Prostate gland (tissue), 2 donors: ENCODE results near the gene KRTAP5-8. TPM values are rescaled to one million over a fixed set of nuclear protein-coding genes. Genes with fewer than 3 reads are reported as not detected.

Experiments
- DNase-seq: peaks from one replicate; pipeline ENCODE4 v3.0.0-alpha.2; 2019; ENCODE audit warnings: low spot score
- H3K27ac ChIP-seq, 2 donors: fragments of 200-600 bp; sonication (generic); 2 replicates each; pipeline ENCODE4 v1.5.1; 2017 to 2019
- H3K27me3 ChIP-seq: fragments of 200-600 bp; sonication (generic); replicated peaks from 2 replicates; pipeline ENCODE4 v1.5.1; 2019; ENCODE audit not compliant: insufficient read depth
- H3K36me3 ChIP-seq, 2 donors: fragments of 200-600 bp; sonication (generic); 1 replicate in 1 of 2; 2 replicates in 1 of 2; pipeline versions ENCODE4 v1.5.1 to v1.8.1; 2017 to 2019
- H3K4me1 ChIP-seq: fragments of 200-600 bp; sonication (generic); replicated peaks from 2 replicates; pipeline ENCODE4 v1.5.1; 2019
- H3K4me3 ChIP-seq, 2 donors: fragments of 200-600 bp; sonication (generic); 2 replicates each; pipeline ENCODE4 v1.5.1; 2017 to 2019
- H3K9me3 ChIP-seq: fragments of 200-600 bp; sonication (generic); 2 replicates; pipeline ENCODE4 v1.5.1; 2017
- POLR2A ChIP-seq: fragments of 450-650 bp; IDR thresholded peaks from one replicate; pipeline ENCODE4 v1.6.1; 2016; ENCODE audit warnings: antibody characterized with exemption, mild to moderate bottlenecking
- POLR2AphosphoS5 ChIP-seq: sonication (generic); formaldehyde crosslinking; IDR thresholded peaks from one replicate; pipeline ENCODE4 v1.6.1; 2017; ENCODE audit warnings: antibody characterized with exemption
- WGBS: methylation state at CpG from one replicate; pipeline ENCODE4 v1.1.5; 2018; 5-methylcytosine and 5-hydroxymethylcytosine counted together
- intact Hi-C: fragments of 100-400 bp; cut with DNase I; formaldehyde crosslinking; loops from one replicate; pipeline ENCODE4 v1.14.2; 2022
- total RNA-seq, 2 donors: library from RNA; depleted of rRNA; stranded (reverse); fragments of >200 nt; gene quantifications; one replicate each; pipeline ENCODE4 v1.1.0, GENCODE V29; 2016
- TF ChIP-seq, protein P1 (sequence below), 4 experiments: fragments of 200-600 bp in 2 of 4; fragments of 450-650 bp in 2 of 4; sonication (generic) in 2 of 4; IDR thresholded peaks; 1 replicate in 3 of 4; 2 replicates in 1 of 4; pipeline ENCODE4 v1.5.1; 2016 to 2019; ENCODE audit warnings: antibody characterized with exemption in 4 of 4, mild to moderate bottlenecking in 2 of 4, moderate library complexity in 2 of 4

Gene KRTAP5-8
- total RNA-seq, 2 donors from 2014 or later = 2.8 TPM; not detected in 1

DNA sequence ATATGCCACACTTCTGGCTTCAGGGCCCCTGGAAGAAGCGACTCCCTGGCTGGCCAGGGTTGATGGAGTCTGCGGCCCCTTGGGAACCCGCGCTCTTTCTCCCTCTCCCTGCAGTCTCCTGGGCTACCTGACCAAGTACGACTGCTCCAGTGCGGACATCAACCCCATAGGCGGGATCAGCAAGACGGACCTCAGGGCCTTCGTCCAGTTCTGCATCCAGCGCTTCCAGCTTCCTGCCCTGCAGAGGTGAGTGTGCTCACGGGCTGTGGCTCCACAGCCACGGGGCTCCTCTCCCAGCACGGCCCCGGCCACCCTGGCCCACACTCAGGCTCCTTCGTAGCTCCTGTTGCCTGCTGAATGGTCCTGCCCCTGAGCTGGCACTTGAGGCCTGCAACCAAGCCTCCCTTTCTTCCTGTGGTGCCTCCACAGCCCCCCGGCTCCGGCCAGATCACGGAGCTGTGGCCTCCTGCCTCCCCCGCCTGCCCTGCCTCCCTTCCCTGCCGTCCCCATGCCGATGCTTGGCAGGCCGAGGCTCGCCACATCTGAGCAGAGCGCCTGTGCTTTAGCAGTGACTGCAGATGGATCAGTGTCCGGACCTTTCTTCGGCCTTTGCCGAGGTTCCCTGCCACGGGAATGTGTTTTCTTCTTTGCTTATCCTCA lies 47.0 kb upstream of the KRTAP5-8 start:
- WGBS = 98% methylated on average over 20 of the region's 28 CpGs
- intact Hi-C loops = no loop called here
- H3K9me3 ChIP-seq = no peaks in the 10 kb centered on the region
- no peak for DNase-seq
- no peak overlapping the region for H3K4me3 ChIP-seq
- TF ChIP-seq POLR2A = no peak
- no peak for TF ChIP-seq POLR2AphosphoS5
- TF ChIP-seq, protein P1, sequence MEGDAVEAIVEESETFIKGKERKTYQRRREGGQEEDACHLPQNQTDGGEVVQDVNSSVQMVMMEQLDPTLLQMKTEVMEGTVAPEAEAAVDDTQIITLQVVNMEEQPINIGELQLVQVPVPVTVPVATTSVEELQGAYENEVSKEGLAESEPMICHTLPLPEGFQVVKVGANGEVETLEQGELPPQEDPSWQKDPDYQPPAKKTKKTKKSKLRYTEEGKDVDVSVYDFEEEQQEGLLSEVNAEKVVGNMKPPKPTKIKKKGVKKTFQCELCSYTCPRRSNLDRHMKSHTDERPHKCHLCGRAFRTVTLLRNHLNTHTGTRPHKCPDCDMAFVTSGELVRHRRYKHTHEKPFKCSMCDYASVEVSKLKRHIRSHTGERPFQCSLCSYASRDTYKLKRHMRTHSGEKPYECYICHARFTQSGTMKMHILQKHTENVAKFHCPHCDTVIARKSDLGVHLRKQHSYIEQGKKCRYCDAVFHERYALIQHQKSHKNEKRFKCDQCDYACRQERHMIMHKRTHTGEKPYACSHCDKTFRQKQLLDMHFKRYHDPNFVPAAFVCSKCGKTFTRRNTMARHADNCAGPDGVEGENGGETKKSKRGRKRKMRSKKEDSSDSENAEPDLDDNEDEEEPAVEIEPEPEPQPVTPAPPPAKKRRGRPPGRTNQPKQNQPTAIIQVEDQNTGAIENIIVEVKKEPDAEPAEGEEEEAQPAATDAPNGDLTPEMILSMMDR (IDR thresholded peaks at IDR 0.05) = no peak
- no peaks in the 10 kb centered on the region for H3K4me1 ChIP-seq
- H3K36me3 ChIP-seq = peaks cover 3 to 14% of the 10 kb centered on the region in 2 donors
- H3K27me3 ChIP-seq = no peaks in the 10 kb centered on the region
- H3K27ac ChIP-seq = no peak overlapping the region

DNA sequence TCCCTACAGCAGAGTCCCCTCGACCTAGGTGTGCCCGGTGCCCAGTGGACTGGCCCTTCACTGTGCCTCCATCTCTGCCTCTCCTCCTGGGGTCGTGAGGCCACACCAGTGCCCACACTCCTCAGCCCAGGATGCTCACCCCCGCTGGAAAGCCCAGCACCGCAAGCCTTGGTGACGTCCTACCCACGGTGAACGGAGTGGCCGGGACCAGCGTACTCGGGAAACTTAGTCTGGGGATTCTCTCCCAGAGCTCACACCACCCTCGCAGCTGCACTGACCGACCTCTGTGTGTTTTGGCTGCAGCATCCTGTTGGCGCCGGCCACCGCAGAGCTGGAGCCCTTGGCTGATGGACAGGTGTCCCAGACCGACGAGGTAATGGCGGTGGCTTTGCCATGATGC lies 46.3 kb upstream of the KRTAP5-8 start:
- H3K4me3 ChIP-seq = no peak overlapping the region
- H3K4me1 ChIP-seq = no peaks in the 10 kb centered on the region
- no peak for DNase-seq
- WGBS = 95% methylated on average over 11 of the region's 19 CpGs
- peaks cover 3 to 20% of the 10 kb centered on the region in 2 donors for H3K36me3 ChIP-seq
- no peak overlapping the region for H3K27ac ChIP-seq
- intact Hi-C loops = no loop called here
- no peaks in the 10 kb centered on the region for H3K9me3 ChIP-seq
- TF ChIP-seq, protein P1 (IDR thresholded peaks at IDR 0.05) = no peak
- no peak for TF ChIP-seq POLR2A
- TF ChIP-seq POLR2AphosphoS5 = no peak
- no peaks in the 10 kb centered on the region for H3K27me3 ChIP-seq

DNA sequence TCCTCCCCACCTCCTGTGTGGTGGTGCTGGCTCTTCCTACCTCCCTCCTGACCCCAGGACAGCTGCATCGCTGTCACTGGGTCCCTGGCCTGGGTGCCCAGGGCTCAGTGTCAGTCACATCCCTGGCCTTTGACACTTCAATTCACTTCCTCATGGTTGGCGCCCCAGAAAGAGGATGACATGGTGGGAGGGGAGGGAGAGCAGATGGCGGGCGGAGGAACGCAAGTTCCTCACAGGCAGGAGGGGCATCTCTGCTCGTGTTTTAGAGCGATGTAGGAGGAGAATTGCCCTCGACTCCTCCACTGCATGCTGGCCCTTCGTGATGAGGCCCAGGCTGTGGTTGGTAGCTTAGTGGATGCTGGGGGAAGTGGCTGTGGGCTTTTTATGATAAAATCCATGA lies 45.9 kb upstream of the KRTAP5-8 start:
- Histone ChIP-seq H3K27ac (no peak overlapping the region), H3K4me1 (no peaks in the 10 kb centered on the region), H3K4me3 (no peak overlapping the region), H3K36me3 (peaks cover 3 to 20% of the 10 kb centered on the region in 2 donors), H3K27me3 (no peaks in the 10 kb centered on the region), H3K9me3 (no peaks in the 10 kb centered on the region)
- intact Hi-C loops = no loop called here
- DNase-seq = no peak
- TF ChIP-seq, protein P1 (IDR thresholded peaks at IDR 0.05) = no peak
- no peak for TF ChIP-seq POLR2AphosphoS5
- WGBS = 90% methylated on average over 9 of the region's 9 CpGs

DNA sequence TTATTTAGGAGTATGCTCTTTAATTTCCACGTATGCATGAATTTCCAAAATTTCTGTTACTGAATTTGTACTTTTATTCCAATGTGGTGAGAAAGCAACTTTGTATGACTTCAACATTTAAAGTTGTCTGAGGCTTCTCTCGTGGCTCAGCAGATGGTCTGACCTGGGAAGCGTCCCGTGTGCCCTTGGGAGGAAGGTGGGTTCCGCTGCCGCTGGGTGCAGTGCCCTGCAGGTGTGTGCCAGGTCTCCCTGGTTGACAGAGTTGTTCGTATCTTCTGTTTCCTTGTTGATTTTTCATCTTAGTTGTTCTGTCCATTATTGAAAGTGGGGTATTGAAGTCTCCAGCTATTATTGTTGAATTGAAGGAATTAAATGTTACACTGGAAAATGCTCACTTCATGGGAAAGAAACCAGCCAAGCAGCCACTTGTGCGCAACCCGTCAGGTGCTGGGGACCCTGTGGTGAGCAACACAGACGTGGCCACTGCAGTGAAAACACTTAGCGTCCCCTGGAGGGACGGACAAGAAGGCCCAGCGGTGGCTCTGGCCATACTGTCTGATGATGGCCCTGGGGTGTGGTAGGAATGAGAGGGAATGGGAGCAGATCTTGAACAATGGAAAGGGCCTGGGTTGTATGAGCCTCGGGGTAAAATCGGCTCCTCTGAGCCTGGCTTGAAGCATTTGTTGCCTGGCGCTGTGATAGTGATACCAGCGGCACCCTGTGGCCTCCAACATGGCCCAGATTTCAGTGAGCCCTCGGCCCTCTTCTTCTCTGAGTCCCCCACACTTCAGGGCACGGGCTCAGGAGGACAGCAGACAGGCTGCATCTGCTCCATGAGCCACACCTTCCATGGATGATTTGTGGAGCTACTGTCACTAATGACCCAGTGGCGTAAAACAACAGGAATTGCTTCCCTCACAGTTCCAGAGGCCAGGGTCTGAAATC lies 42.3 kb upstream of the KRTAP5-8 start:
- peaks cover 6 to 29% of the 10 kb centered on the region in 2 donors for H3K36me3 ChIP-seq
- intact Hi-C loops = no loop called here
- H3K4me1 ChIP-seq = no peaks in the 10 kb centered on the region
- TF ChIP-seq POLR2A (no peak), POLR2AphosphoS5 (no peak)
- TF ChIP-seq, protein P1 (IDR thresholded peaks at IDR 0.05) = no peak
- H3K27ac ChIP-seq = no peak overlapping the region
- DNase-seq = no peak
- no peak overlapping the region for H3K4me3 ChIP-seq
- H3K9me3 ChIP-seq = no peaks in the 10 kb centered on the region
- H3K27me3 ChIP-seq = no peaks in the 10 kb centered on the region
- WGBS = 93% methylated on average over 20 of the region's 20 CpGs
